Measurements from ENCODE around the gene SNTB2. TPM values are rescaled to one million over a fixed set of nuclear protein-coding genes. Genes with fewer than 3 reads are reported as not detected.

SNTB2 gene
- total and polyA plus RNA-seq, 10 of the 15 experiments (the other 5 are each of a cell fraction or from before 2014, with no cell fraction given), result 1.2 to 15.7 (median 5.0) TPM

GRCh38 chr16:69190046-69190588, 3.2 kb downstream of the SNTB2 start (continued):
- TF ChIP-seq PBX3 (IDR thresholded peaks at IDR 0.05; ENCODE audit: insufficient replicate concordance, low read depth, low read length), result no peak
- TF ChIP-seq, protein P1, sequence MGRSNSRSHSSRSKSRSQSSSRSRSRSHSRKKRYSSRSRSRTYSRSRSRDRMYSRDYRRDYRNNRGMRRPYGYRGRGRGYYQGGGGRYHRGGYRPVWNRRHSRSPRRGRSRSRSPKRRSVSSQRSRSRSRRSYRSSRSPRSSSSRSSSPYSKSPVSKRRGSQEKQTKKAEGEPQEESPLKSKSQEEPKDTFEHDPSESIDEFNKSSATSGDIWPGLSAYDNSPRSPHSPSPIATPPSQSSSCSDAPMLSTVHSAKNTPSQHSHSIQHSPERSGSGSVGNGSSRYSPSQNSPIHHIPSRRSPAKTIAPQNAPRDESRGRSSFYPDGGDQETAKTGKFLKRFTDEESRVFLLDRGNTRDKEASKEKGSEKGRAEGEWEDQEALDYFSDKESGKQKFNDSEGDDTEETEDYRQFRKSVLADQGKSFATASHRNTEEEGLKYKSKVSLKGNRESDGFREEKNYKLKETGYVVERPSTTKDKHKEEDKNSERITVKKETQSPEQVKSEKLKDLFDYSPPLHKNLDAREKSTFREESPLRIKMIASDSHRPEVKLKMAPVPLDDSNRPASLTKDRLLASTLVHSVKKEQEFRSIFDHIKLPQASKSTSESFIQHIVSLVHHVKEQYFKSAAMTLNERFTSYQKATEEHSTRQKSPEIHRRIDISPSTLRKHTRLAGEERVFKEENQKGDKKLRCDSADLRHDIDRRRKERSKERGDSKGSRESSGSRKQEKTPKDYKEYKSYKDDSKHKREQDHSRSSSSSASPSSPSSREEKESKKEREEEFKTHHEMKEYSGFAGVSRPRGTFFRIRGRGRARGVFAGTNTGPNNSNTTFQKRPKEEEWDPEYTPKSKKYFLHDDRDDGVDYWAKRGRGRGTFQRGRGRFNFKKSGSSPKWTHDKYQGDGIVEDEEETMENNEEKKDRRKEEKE (IDR thresholded peaks at IDR 0.05), result no peak
- TF ChIP-seq ZBTB33 (IDR thresholded peaks at IDR 0.05), result no peak

GRCh38 chr16:69190598-69190997, 3.6 kb downstream of the SNTB2 start:
- Histone ChIP-seq H3K79me2 (ENCODE audit: control insufficient read depth, insufficient read depth, low read length) (peaks cover 30% of the 10 kb centered on the region), H3K36me3 (ENCODE audit: control insufficient read depth in 2 of 2, insufficient read depth in 2 of 2, low read length in 1 of 2) (no peaks in the 10 kb centered on the region), H3K4me1 (ENCODE audit: control insufficient read depth, insufficient read depth, low read length) (peaks cover 22% of the 10 kb centered on the region), H3K27ac (ENCODE audit: control insufficient read depth, insufficient read depth) (no peak overlapping the region), H3K9me3 (replicated peaks; ENCODE audit: control insufficient read depth, insufficient read depth, low read length) (no peaks in the 10 kb centered on the region), H3K27me3 (replicated peaks in 1 of 2; ENCODE audit: control insufficient read depth in 2 of 2, insufficient read depth in 2 of 2, low read length in 1 of 2) (no peaks in the 10 kb centered on the region), H3K9ac (ENCODE audit: control insufficient read depth, insufficient read depth, low read length) (no peak overlapping the region), H4K20me1 (ENCODE audit: control insufficient read depth, insufficient read depth) (no peaks in the 10 kb centered on the region), H3K4me3 (peak overlapping the region; percentile 1; the same call in 1 of the 2 replicates), H2AFZ (ENCODE audit: control insufficient read depth, low read depth, low read length) (no peak overlapping the region), H3K4me2 (ENCODE audit: control insufficient read depth, insufficient read depth) (peak overlapping the region; percentile 94; the same call in 1 of the 2 replicates)
- RAD21 ChIA-PET (ENCODE audit: unreplicated experiment), result interaction anchor here (1.6 kb wide), 1 partner anchor 40 kb away, joined by 3 read pairs; no protein-coding TSS in a partner anchor
- intact Hi-C loops (cut with micrococcal nuclease; ENCODE audit: unreplicated experiment), result no loop called here
- SMC1A ChIA-PET (ENCODE audit: uncharacterized antibody, unreplicated experiment), result interaction anchor here (0.8 to 1.4 kb wide), 2 partner anchors 12 to 25 kb away, joined by 4 to 8 read pairs; no protein-coding TSS in a partner anchor
- no TSS peak for BruUV-seq (replicated peaks)
- in situ Hi-C loops (cut with MboI), result no loop called here
- 83% methylated on average over 3 of the region's 3 CpGs for WGBS (ENCODE audit: insufficient coverage, insufficient replicate concordance, low lambda C conversion rate, missing lambda C conversion rate)
- DNase-seq (ENCODE audit: low read depth, low spot score) (no peak), FAIRE-seq (no peak), ATAC-seq (no peak)
- POLR2A ChIA-PET, result no interaction called here
- TF ChIP-seq MYB (IDR thresholded peaks at IDR 0.05; ENCODE audit: borderline replicate concordance, low read depth, low read length), result no peak
- TF ChIP-seq HDAC6 (IDR thresholded peaks at IDR 0.05; ENCODE audit: unreplicated experiment), result no peak
- peak; percentile 67 for TF ChIP-seq RUNX3 (IDR thresholded peaks at IDR 0.05; ENCODE audit: low read length)
- TF ChIP-seq TCF12 (IDR thresholded peaks at IDR 0.05; ENCODE audit: low read depth, low read length), result no peak
- TF ChIP-seq STAT3 (IDR thresholded peaks at IDR 0.05; ENCODE audit: low read depth, low read length), result no peak
- CTCF ChIA-PET, result interaction anchor here (1.2 kb wide), 1 partner anchor 40 kb away, joined by 5 read pairs; no protein-coding TSS in a partner anchor
